A549 (cell line): Measurements from ENCODE around the gene SPAG5. TPM values are rescaled to one million over a fixed set of nuclear protein-coding genes. Genes with fewer than 3 reads are reported as not detected.

Experiments
- ATAC-seq, 2 experiments: fragments of 200-7000 bp in 1 of 2; fragments of >200 bp in 1 of 2; cut with Nextera tagmentation in 1 of 2; cut with Tn5 transposase in 1 of 2; 3 replicates each; pipeline versions ENCODE4 v1.8.0 to v1.9.1; 2018 to 2020; ENCODE audit warnings: mild to moderate bottlenecking in 1 of 2, moderate library complexity in 1 of 2
- CTCF ChIA-PET: fragments of 300-600 bp; sonication (Branson Sonifier 250); formaldehyde crosslinking; extraction: SDS; loops from one replicate; lab custom pipeline; 2021; ENCODE audit warnings: antibody characterized with exemption, inconsistent platforms; lab: Yijun Ruan, JAX
- POLR2A ChIA-PET: fragments of 350-600 bp; formaldehyde crosslinking; extraction: SDS; loops from one replicate; lab custom pipeline; 2021; ENCODE audit warnings: antibody characterized with exemption, inconsistent platforms; lab: Yijun Ruan, JAX
- DNase-seq, 2 experiments: peaks; one replicate each; pipeline versions ENCODE4 v3.0.0 to v3.0.0-alpha.2; 2011 to 2016; ENCODE audit warnings: low read depth in 1 of 2, low spot score in 1 of 2
- FAIRE-seq: peaks from 2 replicates; lab custom pipeline; 2011; peaks lifted over from hg19 to GRCh38; lab: Jason Lieb, UNC
- H3K27ac ChIP-seq, 2 experiments: fragments of >200 bp; sonication (Bioruptor Twin); formaldehyde crosslinking; 3 replicates each; pipeline ENCODE4 v1.5.1; 2016 to 2017
- H3K4me1 ChIP-seq: fragments of >200 bp; sonication (Bioruptor Twin); formaldehyde crosslinking; 3 replicates; pipeline ENCODE4 v1.6.1; 2016
- H3K4me2 ChIP-seq: fragments of >200 bp; sonication (Bioruptor Twin); formaldehyde crosslinking; 3 replicates; pipeline ENCODE4 v1.6.1; 2016
- H3K4me3 ChIP-seq: fragments of >200 bp; sonication (Bioruptor Twin); formaldehyde crosslinking; 3 replicates; pipeline ENCODE4 v1.5.1; 2016
- H3K9me3 ChIP-seq: fragments of >200 bp; sonication (Bioruptor Twin); formaldehyde crosslinking; 3 replicates; pipeline ENCODE4 v1.6.1; 2016
- CBX8 ChIP-seq: fragments of 200-600 bp; sonication (generic); IDR thresholded peaks from 2 replicates; pipeline ENCODE4 v1.6.1; 2016
- CEBPB ChIP-seq, 2 experiments: fragments of >200 bp in 1 of 2; sonication (Bioruptor Twin) in 1 of 2; formaldehyde crosslinking in 1 of 2; IDR thresholded peaks; 2 replicates each; pipeline ENCODE4 v1.6.1; 2012 to 2016
- CTCF ChIP-seq: fragments of >200 bp; sonication (Bioruptor Twin); formaldehyde crosslinking; IDR thresholded peaks from 3 replicates; pipeline ENCODE4 v1.5.1; 2016
- EHF ChIP-seq: fragments of 250-450 bp; sonication (Bioruptor Pico); IDR thresholded peaks from 2 replicates; pipeline ENCODE4 v1.5.0; 2020; ENCODE audit warnings: mild to moderate bottlenecking
- EP300 ChIP-seq, 2 experiments: fragments of >200 bp; sonication (Bioruptor Twin); formaldehyde crosslinking; IDR thresholded peaks; 2 replicates in 1 of 2; 3 replicates in 1 of 2; pipeline ENCODE4 v1.6.1; 2016 to 2017
- FOSB ChIP-seq: fragments of 250-450 bp; sonication (Bioruptor Pico); IDR thresholded peaks from 2 replicates; pipeline ENCODE4 v1.5.0; 2020; ENCODE audit warnings: mild to moderate bottlenecking, moderate library complexity
- FOXS1 ChIP-seq: fragments of 250-450 bp; sonication (Bioruptor Pico); IDR thresholded peaks from 2 replicates; pipeline ENCODE4 v1.5.0; 2020; ENCODE audit warnings: mild to moderate bottlenecking, moderate library complexity
- POLR2AphosphoS2 ChIP-seq: conservative IDR thresholded peaks from 2 replicates; pipeline ENCODE4 v1.6.1; 2012; ENCODE audit warnings: low read length, improper control_type of control experiment, inconsistent platforms
- RAD21 ChIP-seq, 2 experiments: fragments of >200 bp in 1 of 2; sonication (Bioruptor Twin) in 1 of 2; formaldehyde crosslinking in 1 of 2; IDR thresholded peaks in 1 of 2; conservative IDR thresholded peaks in 1 of 2; 2 replicates in 1 of 2; 3 replicates in 1 of 2; pipeline ENCODE4 v1.6.1; 2012 to 2018; ENCODE audit warnings: inconsistent platforms in 1 of 2
- RCOR1 ChIP-seq: fragments of 150-350 bp; IDR thresholded peaks from 2 replicates; pipeline ENCODE4 v1.6.1; 2014; ENCODE audit warnings: antibody characterized with exemption, low read length, low read depth
- RFX5 ChIP-seq: fragments of 450-650 bp; IDR thresholded peaks from 2 replicates; pipeline ENCODE4 v1.7.1; 2014; ENCODE audit warnings: antibody characterized with exemption, mild to moderate bottlenecking, moderate library complexity
- RNF2 ChIP-seq: fragments of 200-600 bp; sonication (generic); IDR thresholded peaks from 2 replicates; pipeline ENCODE4 v1.6.1; 2016; ENCODE audit warnings: low read depth, mild to moderate bottlenecking, antibody characterized with exemption, moderate library complexity, borderline replicate concordance
- ZFP36 ChIP-seq: fragments of 450-650 bp; IDR thresholded peaks from 2 replicates; pipeline ENCODE4 v1.6.1; 2014; ENCODE audit warnings: borderline replicate concordance; ENCODE audit not compliant: partially characterized antibody
- WGBS: methylation state at CpG from one replicate; pipeline ENCODE4 v1.1.6; 2017; ENCODE audit errors: missing lambda C conversion rate; 5-methylcytosine and 5-hydroxymethylcytosine counted together
- polyA plus RNA-seq, 4 experiments: library from polyadenylated mRNA; depleted of rRNA in 3 of 4; stranded (reverse); fragments of >200 nt; fragmentation: RNase III in 1 of 4; extraction: RNeasy Plus Mini Kit Qiagen cat#74134 plus additional on column Dnase treatment in 1 of 4; gene quantifications; 2 replicates in 3 of 4; 3 replicates in 1 of 4; pipeline ENCODE4 v1.2.3, GENCODE V29; 2011 to 2017
- TF ChIP-seq, protein P1 (sequence below): IDR thresholded peaks from 2 replicates; pipeline ENCODE4 v1.6.1; 2012; ENCODE audit warnings: low read depth, borderline replicate concordance
- TF ChIP-seq, protein P2 (sequence below): fragments of >200 bp; sonication (Bioruptor Twin); formaldehyde crosslinking; IDR thresholded peaks from 2 replicates; pipeline ENCODE4 v1.6.1; 2016
- TF ChIP-seq, protein P3 (sequence below): fragments of 250-450 bp; sonication (Bioruptor Pico); IDR thresholded peaks from 2 replicates; pipeline ENCODE4 v1.5.0; 2020; ENCODE audit warnings: low read depth, mild to moderate bottlenecking, moderate library complexity
- TF ChIP-seq, protein P4 (sequence below): fragments of 200-600 bp; sonication (generic); IDR thresholded peaks from 2 replicates; pipeline ENCODE4 v1.6.1; 2016; ENCODE audit warnings: antibody characterized with exemption, mild to moderate bottlenecking, moderate library complexity
- TF ChIP-seq, protein P5 (sequence below): fragments of 150-350 bp; IDR thresholded peaks from 2 replicates; pipeline ENCODE4 v1.6.1; 2014; ENCODE audit warnings: low read depth, mild to moderate bottlenecking, low read length
- TF ChIP-seq, protein P6 (sequence below): fragments of >200 bp; sonication (Bioruptor Twin); formaldehyde crosslinking; IDR thresholded peaks from 3 replicates; pipeline ENCODE4 v1.6.1; 2016

The SPAG5 gene
- polyA plus RNA-seq, 2 of the 4 experiments (the other 2 are of a cell fraction), result 111 TPM

GRCh38 chr17:28555022-28555421 is 43.8 kb downstream of the SPAG5 start:
- no peak for ATAC-seq
- ChIA-PET CTCF (interaction anchor here (1.0 to 12.8 kb wide), 8 partner anchors 7 to 156 kb away, joined by 3 to 188 read pairs (median 8); partner anchors contain the start of gene PIGS), POLR2A (no interaction called here)
- Histone ChIP-seq H3K9me3 (no peaks in the 10 kb centered on the region), H3K27ac (no peak overlapping the region), H3K4me1 (peaks cover 11% of the 10 kb centered on the region), H3K4me2 (no peak overlapping the region), H3K4me3 (no peak overlapping the region)
- TF ChIP-seq, protein P1, sequence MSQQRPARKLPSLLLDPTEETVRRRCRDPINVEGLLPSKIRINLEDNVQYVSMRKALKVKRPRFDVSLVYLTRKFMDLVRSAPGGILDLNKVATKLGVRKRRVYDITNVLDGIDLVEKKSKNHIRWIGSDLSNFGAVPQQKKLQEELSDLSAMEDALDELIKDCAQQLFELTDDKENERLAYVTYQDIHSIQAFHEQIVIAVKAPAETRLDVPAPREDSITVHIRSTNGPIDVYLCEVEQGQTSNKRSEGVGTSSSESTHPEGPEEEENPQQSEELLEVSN, result no peak
- TF ChIP-seq, protein P2, sequence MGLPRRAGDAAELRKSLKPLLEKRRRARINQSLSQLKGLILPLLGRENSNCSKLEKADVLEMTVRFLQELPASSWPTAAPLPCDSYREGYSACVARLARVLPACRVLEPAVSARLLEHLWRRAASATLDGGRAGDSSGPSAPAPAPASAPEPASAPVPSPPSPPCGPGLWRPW, result no peak
- no peak for TF ChIP-seq EHF (CRISPR knock-in tag)
- TF ChIP-seq CBX8, result no peak
- TF ChIP-seq RNF2, result no peak
- TF ChIP-seq CEBPB (IDR thresholded peaks at IDR 0.05), result no peak
- no peak for TF ChIP-seq ZFP36
- TF ChIP-seq FOSB (CRISPR knock-in tag), result no peak
- TF ChIP-seq RAD21 (conservative IDR thresholded peaks at IDR 0.05 in 1 of 2, IDR thresholded peaks at IDR 0.05 in 1 of 2), result no peak
- TF ChIP-seq CTCF, result no peak
- no peak for TF ChIP-seq POLR2AphosphoS2
- TF ChIP-seq, protein P3, sequence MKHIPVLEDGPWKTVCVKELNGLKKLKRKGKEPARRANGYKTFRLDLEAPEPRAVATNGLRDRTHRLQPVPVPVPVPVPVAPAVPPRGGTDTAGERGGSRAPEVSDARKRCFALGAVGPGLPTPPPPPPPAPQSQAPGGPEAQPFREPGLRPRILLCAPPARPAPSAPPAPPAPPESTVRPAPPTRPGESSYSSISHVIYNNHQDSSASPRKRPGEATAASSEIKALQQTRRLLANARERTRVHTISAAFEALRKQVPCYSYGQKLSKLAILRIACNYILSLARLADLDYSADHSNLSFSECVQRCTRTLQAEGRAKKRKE (CRISPR knock-in tag), result no peak
- no peak for TF ChIP-seq RFX5
- TF ChIP-seq, protein P4, sequence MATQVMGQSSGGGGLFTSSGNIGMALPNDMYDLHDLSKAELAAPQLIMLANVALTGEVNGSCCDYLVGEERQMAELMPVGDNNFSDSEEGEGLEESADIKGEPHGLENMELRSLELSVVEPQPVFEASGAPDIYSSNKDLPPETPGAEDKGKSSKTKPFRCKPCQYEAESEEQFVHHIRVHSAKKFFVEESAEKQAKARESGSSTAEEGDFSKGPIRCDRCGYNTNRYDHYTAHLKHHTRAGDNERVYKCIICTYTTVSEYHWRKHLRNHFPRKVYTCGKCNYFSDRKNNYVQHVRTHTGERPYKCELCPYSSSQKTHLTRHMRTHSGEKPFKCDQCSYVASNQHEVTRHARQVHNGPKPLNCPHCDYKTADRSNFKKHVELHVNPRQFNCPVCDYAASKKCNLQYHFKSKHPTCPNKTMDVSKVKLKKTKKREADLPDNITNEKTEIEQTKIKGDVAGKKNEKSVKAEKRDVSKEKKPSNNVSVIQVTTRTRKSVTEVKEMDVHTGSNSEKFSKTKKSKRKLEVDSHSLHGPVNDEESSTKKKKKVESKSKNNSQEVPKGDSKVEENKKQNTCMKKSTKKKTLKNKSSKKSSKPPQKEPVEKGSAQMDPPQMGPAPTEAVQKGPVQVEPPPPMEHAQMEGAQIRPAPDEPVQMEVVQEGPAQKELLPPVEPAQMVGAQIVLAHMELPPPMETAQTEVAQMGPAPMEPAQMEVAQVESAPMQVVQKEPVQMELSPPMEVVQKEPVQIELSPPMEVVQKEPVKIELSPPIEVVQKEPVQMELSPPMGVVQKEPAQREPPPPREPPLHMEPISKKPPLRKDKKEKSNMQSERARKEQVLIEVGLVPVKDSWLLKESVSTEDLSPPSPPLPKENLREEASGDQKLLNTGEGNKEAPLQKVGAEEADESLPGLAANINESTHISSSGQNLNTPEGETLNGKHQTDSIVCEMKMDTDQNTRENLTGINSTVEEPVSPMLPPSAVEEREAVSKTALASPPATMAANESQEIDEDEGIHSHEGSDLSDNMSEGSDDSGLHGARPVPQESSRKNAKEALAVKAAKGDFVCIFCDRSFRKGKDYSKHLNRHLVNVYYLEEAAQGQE, result no peak
- no peak for TF ChIP-seq FOXS1 (CRISPR knock-in tag)
- no peak for TF ChIP-seq EP300 (IDR thresholded peaks at IDR 0.05)
- TF ChIP-seq, protein P5, sequence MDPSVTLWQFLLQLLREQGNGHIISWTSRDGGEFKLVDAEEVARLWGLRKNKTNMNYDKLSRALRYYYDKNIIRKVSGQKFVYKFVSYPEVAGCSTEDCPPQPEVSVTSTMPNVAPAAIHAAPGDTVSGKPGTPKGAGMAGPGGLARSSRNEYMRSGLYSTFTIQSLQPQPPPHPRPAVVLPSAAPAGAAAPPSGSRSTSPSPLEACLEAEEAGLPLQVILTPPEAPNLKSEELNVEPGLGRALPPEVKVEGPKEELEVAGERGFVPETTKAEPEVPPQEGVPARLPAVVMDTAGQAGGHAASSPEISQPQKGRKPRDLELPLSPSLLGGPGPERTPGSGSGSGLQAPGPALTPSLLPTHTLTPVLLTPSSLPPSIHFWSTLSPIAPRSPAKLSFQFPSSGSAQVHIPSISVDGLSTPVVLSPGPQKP, result no peak
- no peak for TF ChIP-seq RCOR1
- TF ChIP-seq, protein P6, sequence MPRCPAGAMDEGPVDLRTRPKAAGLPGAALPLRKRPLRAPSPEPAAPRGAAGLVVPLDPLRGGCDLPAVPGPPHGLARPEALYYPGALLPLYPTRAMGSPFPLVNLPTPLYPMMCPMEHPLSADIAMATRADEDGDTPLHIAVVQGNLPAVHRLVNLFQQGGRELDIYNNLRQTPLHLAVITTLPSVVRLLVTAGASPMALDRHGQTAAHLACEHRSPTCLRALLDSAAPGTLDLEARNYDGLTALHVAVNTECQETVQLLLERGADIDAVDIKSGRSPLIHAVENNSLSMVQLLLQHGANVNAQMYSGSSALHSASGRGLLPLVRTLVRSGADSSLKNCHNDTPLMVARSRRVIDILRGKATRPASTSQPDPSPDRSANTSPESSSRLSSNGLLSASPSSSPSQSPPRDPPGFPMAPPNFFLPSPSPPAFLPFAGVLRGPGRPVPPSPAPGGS, result no peak
- no peak for DNase-seq
- WGBS, result 92% methylated on average over 3 of the region's 3 CpGs
- FAIRE-seq, result no peak
